HEK293 (cell line): ENCODE measurements around the gene RBM4.

ENCODE experiments used
- CTCF ChIP-seq: fragments of 450-650 bp; formaldehyde crosslinking; IDR thresholded peaks from 2 replicates; pipeline ENCODE4 v1.5.1; 2016; ENCODE audit warnings: missing biosample characterization, missing genetic modification characterization
- TSHZ1 ChIP-seq: fragments of 450-650 bp; formaldehyde crosslinking; IDR thresholded peaks from 2 replicates; pipeline ENCODE4 v1.5.1; 2016; ENCODE audit warnings: missing biosample characterization, missing genetic modification characterization, borderline replicate concordance
- YY1 ChIP-seq: fragments of 450-650 bp; formaldehyde crosslinking; IDR thresholded peaks from 2 replicates; pipeline ENCODE4 v1.5.1; 2018; ENCODE audit warnings: missing biosample characterization, missing genetic modification characterization
- ZNF18 ChIP-seq: fragments of 450-650 bp; formaldehyde crosslinking; IDR thresholded peaks from 2 replicates; pipeline ENCODE4 v1.5.1; 2016; ENCODE audit warnings: missing biosample characterization, missing genetic modification characterization
- ZNF416 ChIP-seq: fragments of 450-650 bp; formaldehyde crosslinking; IDR thresholded peaks from 2 replicates; pipeline ENCODE4 v1.5.1; 2016; ENCODE audit warnings: missing biosample characterization, missing genetic modification characterization
- ZNF501 ChIP-seq: fragments of 450-650 bp; formaldehyde crosslinking; IDR thresholded peaks from 2 replicates; pipeline ENCODE4 v1.5.1; 2016; ENCODE audit warnings: missing biosample characterization, missing genetic modification characterization
- ZNF510 ChIP-seq: fragments of 450-650 bp; formaldehyde crosslinking; IDR thresholded peaks from 2 replicates; pipeline ENCODE4 v1.5.1; 2018; ENCODE audit warnings: mild to moderate bottlenecking, missing genetic modification characterization, missing biosample characterization; ENCODE audit not compliant: insufficient replicate concordance

DNA sequence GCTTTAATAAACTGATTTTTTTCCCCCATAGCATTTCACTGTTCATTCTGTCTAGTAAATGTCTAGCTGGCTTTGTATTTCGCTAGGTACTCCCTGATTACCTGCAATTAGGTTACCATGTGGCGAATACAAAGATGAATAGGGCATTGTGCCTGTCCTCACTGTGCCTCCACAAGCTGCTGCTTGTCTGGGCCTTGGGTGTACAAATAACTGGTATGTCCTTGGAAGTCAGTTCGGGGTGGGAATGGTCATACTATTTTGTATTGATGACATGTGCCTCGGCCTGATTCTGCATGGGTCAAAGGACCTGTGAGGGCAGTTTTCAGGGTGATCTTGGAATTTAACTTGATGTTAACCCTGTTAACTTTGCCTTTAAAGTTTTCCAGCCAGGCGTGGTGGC, 11.4 kb downstream of the RBM4 start:
- TF ChIP-seq YY1 (tag by site-specific recombination) (no peak), ZNF18 (no peak), ZNF510 (no peak), CTCF (no peak), TSHZ1 (tag by site-specific recombination) (no peak), ZNF501 (tag by site-specific recombination) (no peak), ZNF416 (tag by site-specific recombination) (no peak)
